HG03045 (cell line): Measurements from ENCODE around the gene GARIN5A.
"Not testable (repeated sequence)": the region's sequence is repeated elsewhere in the genome, so short reads cannot be mapped to it uniquely, and the experiment has no call there.

Source experiments
- ATAC-seq: cut with Tn5 transposase; IDR thresholded peaks from one replicate; pipeline ENCODE4 v1.9.1; 2021; ENCODE audit warnings: mild to moderate bottlenecking, moderate library complexity; ENCODE audit not compliant: unreplicated experiment

GARIN5A gene

DNA sequence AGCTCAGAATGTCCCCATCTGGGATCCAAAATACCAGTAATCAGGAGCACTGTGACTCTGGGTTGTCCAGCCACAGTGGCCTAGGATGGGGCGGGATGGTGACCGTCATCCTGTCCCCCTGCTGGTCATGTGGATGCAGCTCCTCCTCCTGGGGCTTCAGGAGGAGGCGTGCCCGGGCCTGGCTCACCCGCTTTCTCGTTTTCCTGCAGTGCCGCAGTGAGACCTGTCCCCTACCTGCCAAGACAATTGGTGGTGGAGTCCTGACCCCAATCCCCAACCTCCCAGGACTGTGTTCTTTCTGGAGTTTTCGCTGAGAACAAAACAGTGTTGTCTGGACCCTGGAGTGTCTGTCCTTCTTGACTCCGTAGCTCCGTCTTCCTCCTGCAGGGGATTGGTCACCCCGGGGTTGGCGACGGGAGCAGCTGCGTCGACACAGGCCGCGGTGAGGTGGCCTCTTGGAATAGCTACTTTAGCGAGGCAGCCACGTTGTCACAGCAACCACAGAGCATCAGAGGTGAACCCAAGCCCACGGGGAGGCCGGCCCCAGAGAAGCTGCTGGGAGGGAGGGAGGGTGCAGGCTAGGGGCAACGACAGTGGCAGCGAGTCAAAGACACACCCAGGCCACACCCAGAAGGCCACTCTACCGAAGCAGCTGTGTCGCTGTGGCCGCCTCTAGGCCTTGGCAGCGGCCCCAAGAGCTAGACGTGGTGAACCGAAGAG is 10.5 kb downstream of the GARIN5A start:
- ATAC-seq: no peak

DNA sequence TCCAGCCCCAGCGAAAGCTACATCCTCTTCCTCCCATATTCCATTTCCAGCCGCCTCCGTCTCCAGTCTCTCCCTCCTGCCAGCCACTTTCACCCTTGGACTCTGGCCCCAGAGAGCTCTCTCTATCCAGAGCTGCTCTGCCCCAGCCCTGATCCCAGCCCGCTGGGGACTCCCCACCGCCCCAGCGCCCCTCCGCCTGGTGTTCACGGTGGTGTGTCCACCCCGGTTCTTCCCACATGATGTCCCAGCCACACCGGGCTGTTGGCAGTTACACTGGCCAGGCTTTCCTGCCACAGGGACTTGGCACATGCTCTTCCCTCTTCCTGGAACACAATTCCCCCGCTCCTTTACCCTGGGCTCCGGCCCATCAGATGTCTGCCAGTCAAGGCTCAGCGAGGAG is 11.6 kb downstream of the GARIN5A start:
- no peak for ATAC-seq

DNA sequence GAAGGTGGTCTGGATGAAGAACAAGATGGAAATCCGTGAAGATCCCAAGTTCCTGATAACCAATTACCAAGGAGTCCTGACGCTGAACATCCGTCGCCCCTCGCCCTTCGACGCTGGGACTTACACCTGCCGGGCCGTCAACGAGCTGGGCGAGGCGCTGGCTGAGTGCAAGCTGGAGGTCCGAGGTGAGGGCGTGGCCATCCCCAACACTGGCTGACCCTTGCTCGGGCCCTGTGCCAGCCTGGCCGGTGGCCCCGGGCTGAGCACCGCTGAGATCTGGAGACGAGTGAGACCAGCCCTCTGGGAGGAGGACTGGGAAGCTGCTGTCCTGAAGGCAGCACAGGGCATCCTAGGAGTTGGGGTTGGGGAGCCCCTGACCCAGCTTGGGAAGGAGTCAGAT is 12.3 kb downstream of the GARIN5A start:
- ATAC-seq: no peak

DNA sequence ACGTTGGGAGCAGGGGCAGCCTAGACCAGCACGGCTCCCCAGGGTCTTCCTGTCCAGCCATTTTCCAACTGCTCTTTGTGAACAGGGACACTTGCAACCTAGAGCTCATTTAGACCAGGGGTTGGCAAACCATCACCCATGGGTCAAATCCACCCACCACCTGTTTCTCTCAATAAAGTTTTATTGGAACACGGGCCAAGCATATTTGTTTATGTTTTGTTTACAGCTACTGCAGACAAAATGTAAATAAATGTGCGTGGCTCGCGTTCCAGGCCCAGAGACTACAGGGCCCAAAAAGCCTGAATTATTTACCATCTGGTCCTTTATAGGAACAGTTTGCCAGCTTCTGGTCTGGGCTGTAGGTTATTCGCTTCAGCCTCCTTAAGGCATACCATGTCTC is 13.7 kb downstream of the GARIN5A start:
- ATAC-seq: no peak

DNA sequence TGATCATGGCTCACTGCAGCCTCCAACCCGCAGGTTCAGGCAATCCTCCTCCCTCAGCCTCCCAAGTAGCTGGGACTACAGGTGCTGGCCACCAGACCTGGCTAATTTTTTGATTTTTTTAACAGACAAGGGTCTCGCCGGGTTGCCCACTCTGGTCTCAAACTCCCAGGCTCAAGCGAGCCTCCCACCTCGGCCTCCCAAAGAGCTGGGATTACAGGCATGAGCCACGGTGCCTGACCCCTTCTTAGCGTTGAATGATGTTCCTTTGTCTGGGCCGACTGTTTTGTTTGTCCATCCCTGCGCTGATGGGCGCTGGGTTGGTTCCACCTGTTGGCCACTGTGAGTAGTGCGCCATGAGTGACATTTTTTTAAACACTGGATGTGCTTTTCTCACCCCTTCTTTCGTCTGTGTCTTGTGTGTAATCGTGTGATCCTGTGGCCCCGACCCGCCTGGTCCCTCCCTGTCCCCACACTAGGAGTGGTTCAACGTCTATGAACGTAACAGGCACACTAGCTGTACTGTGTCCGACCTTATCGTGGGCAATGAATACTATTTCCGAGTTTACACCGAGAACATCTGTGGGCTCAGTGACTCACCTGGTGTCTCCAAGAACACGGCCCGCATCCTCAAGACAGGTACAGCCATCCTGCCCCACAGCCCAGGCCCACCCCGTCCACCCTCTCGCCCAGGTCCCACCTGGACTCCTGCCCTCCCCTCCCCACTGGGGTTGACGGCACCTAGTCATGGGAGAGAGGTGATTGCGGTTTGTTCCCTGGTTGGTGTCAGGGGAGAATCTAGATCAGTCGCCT is 15.4 kb downstream of the GARIN5A start:
- ATAC-seq: no peak

DNA sequence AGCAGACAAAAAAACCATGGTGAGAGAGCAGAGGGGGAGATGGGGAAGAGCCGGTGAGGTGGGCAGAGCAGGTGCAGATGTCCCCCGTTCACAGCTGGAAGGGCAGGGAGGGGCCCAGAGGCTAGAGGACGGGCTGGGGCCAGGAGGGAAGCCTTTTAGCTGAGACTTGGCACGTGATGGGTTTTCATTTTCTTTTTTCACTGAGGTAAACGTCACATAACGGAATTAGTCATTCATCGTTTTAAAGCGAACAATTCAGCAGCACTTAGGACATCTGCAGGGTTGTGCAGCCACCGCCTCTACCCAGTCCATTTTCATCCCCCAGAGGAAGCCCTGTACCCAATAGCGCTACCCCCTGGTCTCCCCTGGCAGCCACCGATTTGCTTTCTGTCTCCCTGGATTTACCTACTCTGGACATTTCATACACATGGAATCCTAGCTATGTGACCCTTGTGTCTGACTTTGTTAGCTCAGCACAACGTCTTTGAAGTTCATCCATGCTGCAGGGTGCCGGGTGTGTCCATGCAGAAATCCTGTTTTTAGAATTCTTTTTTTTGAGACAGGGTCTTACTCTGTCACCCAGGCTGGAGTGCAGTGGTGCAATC is 16.4 kb downstream of the GARIN5A start:
- ATAC-seq: no peak

DNA sequence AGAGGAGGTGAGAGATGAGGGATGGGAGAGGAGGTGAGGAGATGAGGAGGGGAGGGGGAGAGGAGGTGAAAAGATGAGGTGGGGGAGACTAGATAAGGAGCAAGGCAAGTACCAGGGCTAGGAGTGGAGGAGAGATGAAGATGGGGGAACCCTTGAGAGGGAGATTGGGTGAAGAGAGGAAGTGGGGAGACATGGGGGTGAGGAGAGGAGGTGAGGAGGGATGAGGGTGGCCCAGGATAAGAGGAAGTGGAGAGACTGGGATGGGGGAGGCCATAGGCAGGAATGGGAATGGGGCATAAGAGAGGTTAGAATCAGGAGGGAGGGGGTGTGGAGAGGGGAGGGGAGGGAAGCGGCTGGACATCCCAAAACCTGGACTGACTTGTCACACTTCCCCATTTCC is 17.0 kb downstream of the GARIN5A start:
- no peak for ATAC-seq

DNA sequence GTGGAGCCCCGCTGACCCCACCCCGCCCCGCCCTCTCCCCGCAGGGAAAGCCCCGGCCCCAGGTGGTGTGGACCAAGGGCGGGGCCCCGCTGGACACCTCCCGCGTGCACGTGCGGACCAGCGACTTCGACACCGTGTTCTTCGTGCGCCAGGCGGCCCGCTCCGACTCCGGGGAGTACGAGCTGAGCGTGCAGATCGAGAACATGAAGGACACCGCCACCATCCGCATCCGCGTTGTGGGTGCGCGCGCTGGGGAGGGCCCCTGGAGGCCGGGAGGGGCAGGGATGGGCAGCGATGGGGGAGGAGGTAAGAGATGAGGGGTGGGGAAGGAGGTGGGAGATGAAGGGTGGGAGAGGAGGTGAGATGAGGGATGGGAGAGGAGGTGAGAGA is 17.6 kb downstream of the GARIN5A start:
- ATAC-seq: no peak

DNA sequence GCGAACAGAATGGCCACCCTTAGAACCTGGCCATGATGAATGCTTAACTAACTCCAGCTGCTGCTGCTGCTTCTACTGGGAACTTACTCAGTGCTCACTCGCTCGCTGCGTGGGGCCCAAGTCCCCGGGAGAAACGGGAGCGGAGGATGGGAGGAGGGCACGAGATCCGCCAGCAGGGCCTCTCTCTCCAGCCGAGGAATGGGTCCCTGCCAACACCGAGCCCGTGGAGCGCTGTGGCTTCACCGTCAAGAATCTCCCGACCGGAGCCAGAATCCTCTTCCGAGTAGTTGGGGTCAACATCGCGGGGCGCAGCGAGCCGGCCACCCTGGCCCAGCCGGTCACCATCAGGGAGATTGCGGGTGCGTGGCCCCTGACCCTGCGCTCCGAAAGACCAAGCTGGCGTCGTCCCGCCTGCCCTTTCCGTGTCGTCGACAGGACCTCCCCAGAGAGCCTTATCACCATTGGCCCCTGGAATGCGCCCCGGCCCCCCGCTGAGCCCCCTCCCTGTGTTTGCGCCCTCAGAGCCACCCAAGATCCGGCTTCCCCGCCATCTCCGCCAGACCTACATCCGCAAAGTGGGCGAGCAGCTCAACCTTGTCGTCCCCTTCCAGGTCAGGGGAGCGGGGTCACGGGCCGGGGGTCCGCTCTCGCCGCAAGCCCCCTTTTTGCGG is 18.1 kb downstream of the GARIN5A start:
- ATAC-seq: no peak

DNA sequence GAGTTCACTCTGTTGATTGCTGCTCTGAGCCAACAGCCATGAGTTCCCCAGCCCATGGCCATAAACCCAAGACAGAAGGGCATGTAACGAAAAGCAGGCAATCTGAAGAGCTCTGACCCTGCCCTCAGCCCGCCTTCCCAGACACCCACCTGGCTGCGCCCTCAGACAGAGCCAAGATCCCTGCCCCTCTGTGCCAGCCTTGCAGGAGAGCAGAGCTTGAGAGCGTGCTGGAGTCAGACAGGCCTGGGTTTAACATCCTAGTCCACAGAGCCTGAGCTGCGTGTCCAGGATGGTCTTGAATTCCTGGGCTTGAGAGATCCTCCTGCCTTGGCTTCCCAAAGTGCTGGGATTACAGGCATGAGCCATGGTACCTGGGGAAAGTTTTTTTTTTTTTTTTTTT is 19.3 kb downstream of the GARIN5A start:
- ATAC-seq: no peak

DNA sequence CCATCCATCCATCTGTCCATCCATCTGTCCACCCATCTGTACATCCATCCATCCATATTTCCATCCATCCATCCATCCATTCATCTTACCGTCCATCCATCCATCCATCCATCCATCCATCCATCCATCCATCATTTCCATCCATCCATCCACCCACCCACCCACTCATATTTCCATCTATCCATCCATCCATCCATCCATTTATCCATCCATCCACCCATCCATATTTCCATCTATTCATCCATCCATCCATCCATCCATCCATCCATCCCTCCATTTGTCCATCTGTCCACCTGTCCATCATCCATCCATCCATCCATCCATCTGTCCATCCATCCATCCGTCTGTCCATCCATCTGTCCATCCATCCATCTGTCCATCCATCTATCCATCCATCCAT is 20.7 kb downstream of the GARIN5A start:
- ATAC-seq: no peak

DNA sequence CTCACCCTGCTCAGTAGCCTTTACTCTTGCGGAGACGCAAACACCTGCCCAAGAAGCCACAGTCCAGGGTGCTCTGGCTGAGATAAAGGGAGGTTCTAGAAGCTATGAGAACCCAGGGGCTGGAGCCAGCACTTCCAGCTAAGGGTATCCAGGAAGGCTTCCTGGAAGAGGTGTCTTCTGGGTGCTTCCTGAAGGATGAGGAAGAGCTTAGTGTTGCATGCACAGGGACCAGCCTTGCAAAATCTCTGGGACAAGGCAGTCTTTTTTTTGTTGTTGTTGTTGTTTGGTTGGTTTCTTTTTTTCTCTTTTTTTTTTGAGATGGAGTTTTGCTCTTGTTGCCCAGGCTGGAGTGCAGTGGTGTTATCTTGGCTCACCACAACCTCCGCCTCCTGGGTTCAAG is 23.4 kb downstream of the GARIN5A start:
- ATAC-seq: no peak

DNA sequence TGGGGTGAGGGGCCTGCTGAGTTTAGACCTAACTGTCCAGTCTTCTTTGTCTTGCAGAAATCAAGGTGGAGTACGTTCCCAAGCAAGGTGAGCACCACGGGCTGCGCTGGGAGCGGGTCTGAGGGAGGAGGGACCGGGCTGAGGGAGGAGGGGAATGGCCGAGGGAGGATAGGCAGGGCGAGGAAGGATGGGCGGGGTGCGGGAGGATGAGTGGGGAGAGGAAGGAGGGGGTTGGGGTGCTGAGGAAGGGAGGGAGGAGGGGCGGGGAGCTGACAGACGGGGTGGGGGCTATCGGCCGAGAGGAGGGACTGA is 25.5 kb downstream of the GARIN5A start:
- ATAC-seq: no peak

DNA sequence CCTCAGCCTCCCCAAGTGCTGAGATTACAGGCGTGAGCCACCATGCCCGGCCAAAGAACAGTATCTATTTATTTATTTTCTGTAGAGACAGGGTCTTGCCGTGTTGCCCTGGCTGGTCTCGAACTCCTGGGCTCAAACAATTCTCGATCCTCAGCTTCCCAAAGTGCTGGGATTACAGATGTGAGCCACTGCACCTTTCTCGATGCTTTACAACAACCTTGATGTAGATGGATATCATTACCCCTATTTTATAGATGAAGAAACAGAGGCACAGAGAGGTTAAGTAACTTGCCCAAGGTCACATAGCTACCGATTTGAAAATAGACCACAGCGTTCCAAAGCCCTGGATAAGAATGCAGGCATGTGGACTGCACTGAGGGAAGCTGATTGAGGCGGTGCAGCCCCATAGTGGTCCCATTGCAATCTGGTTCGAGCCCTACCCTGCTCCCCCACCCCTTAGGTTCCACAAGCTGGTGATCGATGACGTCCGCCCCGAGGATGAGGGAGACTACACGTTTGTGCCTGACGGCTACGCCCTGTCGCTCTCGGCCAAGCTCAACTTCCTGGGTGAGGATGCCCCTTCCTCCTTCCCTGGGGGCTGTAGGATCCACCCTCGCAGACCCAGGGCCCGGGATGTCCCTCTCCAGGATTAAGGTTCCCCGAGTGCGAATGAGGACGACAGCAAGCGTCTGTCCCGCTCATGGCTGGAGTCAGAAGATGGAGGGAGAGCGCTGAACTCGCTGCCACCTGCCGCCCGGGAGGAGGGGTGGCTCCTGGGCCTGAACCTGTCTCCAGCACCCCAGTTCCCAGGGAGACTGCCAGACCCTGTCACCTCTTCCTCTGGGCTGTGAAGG is 26.1 kb downstream of the GARIN5A start:
- no peak for ATAC-seq

DNA sequence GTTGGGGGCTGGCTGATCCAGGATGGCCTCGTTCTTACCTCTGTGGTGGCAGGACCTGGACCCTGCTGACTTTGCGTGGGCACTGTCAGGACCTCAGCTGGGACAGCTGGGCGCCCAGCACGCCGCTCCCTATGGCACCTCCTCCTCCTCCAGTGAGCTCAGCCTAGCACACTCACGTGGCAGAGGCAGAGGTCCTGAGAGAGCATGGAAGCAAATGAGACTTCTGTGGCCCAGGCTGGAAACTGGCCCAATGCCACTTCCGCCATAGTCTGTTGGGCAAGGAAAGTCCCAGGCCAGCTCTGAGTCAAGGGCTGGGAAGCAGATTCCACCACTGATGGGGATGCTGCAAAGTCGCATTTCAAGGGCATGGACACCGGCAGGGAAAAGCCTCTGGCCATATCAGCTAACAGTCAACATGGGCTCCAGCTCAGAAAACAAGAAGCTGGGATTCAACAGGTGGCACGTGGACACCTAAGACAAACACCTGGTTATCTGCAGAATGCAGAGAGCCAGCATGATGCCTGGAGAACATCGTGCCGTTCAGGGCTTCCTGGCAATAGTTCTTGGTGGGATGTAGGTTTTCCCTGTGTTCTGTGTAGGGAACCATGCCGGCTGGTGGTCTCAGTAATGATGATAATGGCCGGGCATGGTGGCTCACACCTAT is 27.3 kb downstream of the GARIN5A start:
- ATAC-seq: no peak

DNA sequence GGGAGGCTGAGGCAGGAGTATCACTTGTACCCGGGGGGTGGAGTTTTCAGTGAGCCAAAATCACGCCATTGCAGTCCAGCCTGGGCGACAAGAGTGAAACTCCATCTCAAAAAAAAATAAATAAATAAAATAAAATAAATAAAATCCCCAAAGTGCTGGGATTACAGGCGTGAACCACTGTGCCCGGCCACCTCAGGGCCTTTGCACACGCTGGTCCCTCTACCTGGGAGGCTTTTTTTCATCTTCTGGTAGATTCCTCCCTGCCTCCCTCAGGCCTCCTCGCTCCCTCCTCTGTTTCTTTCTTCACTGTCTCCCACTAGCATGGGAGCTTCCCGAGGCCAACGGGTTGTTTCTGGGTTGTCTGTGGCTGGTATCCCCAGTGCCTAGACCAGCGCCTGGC is 28.9 kb downstream of the GARIN5A start:
- ATAC-seq: no peak

DNA sequence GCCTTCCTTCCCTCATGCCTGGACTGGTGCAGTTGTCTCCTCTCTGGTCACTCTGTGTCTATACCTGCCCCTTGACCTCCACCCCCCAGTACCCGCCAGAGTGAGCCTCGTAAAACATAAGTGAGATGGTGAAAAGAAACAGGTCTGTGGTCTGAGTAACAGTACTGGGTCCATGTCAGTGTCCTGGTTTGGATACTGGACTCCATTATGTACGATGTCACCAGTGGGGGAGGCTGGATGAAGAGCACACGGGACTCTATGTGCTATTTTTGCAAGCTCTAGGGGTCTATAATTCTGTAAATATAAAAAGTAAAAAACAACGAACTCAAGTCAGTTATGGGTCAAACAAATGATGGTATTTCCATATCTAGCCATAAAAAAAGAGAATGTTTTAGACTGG is 29.6 kb downstream of the GARIN5A start:
- no peak for ATAC-seq

DNA sequence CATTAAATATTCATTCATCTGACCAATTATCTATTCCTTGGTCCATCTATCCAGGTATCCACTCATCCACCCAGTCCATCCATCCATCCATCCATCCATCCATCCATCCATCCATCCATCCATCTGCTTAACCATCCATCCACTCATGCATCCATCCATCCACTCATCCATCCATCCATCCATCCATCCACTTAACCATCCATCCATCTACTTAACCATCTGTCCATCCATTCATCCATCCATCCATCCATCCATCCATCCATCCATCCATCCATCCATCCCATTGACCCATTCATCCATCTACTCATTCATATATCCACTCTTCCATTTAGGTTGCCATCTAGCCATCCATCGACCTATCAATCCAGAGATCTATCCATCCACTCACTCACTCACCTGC is 32.6 kb downstream of the GARIN5A start:
- no peak for ATAC-seq

DNA sequence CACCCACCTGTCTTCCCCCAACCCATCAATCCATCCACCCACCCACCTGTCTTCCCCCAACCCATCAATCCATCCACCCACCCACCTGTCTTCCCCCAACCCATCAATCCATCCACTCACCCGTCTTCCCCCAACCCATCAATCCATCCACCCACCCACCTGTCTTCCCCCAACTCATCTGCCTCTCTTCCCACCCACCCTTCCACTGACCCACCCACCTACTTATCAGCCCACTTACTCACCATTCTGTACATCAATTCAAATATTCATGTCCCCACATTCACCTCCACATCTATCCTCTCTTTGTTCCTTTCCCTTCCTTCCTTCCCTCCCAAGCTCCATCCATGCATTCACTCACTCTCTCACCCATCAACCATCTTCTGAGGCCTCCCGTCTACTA is 37.5 kb downstream of the GARIN5A start:
- ATAC-seq: not testable (repeated sequence)

DNA sequence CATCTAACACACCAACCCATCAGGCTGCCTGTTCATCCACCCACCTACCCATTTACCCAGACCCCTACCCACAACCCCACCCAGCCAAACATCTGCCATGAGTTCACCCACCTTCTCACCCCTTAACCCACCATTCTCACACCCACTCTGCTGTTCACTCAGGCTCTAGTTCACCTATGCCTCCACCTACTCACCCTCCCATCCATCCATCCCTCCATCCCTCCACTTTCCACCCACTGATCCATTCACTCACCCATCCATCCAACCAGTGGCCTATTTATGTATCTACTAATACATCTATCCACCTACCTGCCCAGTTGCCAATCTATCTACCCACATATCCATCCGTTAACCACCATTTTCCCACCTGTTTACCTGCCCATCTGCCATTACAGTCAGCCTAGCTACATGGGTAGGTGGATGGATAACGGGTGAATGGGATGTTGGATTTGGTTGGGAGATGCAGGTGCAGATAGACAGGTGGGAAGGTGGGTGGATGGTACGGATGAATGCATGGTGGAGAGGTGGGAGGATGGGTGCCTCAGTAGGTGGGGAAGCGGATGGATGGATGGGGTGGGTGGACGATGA is 38.7 kb downstream of the GARIN5A start:
- ATAC-seq: no peak
